Lung (tissue), 12 donors: ENCODE data around the gene TEKTIP1. TPM values are rescaled to one million over a fixed set of nuclear protein-coding genes. Genes with fewer than 3 reads are reported as not detected.

Experiments used
- ATAC-seq: fragments of 200-7000 bp; cut with Tn5 transposase; one replicate; pipeline ENCODE4 v1.9.1; 2020; ENCODE audit warnings: moderate number of reproducible peaks; ENCODE audit not compliant: insufficient read depth, low FRiP score
- DNase-seq, 3 donors: peaks; one replicate each; pipeline ENCODE4 v3.0.0-alpha.2; 2013 to 2017
- H3K27ac ChIP-seq, 2 donors: one replicate each; pipeline ENCODE4 v1.5.1; 2013; ENCODE audit warnings: mild to moderate bottlenecking in 2 of 2, moderate library complexity in 2 of 2, control low read depth in 1 of 2, inconsistent platforms in 1 of 2, low read depth in 1 of 2, low read length in 1 of 2
- H3K27me3 ChIP-seq, 3 donors: one replicate each; pipeline ENCODE4 v1.5.1; 2013; ENCODE audit warnings: low read length in 2 of 3; ENCODE audit not compliant: control insufficient read depth in 3 of 3, insufficient read depth in 3 of 3
- H3K36me3 ChIP-seq, 4 donors: one replicate each; pipeline ENCODE4 v1.5.1; 2013; ENCODE audit warnings: low read length in 4 of 4, mild to moderate bottlenecking in 1 of 4, moderate library complexity in 1 of 4; ENCODE audit not compliant: control insufficient read depth in 4 of 4, insufficient read depth in 4 of 4
- H3K4me1 ChIP-seq, 5 donors: one replicate each; pipeline ENCODE4 v1.5.1; 2013; ENCODE audit warnings: low read length in 5 of 5, mild to moderate bottlenecking in 2 of 5, moderate library complexity in 1 of 5; ENCODE audit not compliant: control insufficient read depth in 5 of 5, insufficient read depth in 5 of 5
- H3K4me3 ChIP-seq: one replicate; pipeline ENCODE4 v1.5.1; 2013; ENCODE audit warnings: mild to moderate bottlenecking, control low read depth, moderate library complexity
- H3K9ac ChIP-seq, 2 donors: one replicate each; pipeline ENCODE4 v1.5.1; 2013; ENCODE audit warnings: low read length in 2 of 2, control low read depth in 1 of 2; ENCODE audit not compliant: insufficient read depth in 1 of 2
- H3K9me3 ChIP-seq, 4 donors: one replicate each; pipeline ENCODE4 v1.5.1; 2013; ENCODE audit warnings: low read length in 3 of 4, mild to moderate bottlenecking in 1 of 4, moderate library complexity in 1 of 4; ENCODE audit not compliant: control insufficient read depth in 4 of 4, insufficient read depth in 3 of 4
- WGBS, 2 donors: extraction: QIAGEN DNeasy Blood & Tissue Kit; methylation state at CpG; one replicate each; pipeline ENCODE4 v1.1.7; 2013; 5-methylcytosine and 5-hydroxymethylcytosine counted together
- polyA plus RNA-seq, 2 donors: library from polyadenylated mRNA; stranded (reverse); fragments of 200-250 nt; gene quantifications; one replicate each; pipeline ENCODE4 v1.2.1, GENCODE V29; 2013
- total RNA-seq, 2 donors: library from RNA; depleted of rRNA in 1 of 2; stranded (reverse); fragments of >200 nt in 1 of 2; gene quantifications; one replicate each; pipeline ENCODE4 v1.2.1, GENCODE V29; 2014 to 2021
- TF ChIP-seq, protein P1 (sequence below): IDR thresholded peaks from 2 replicates; pipeline ENCODE4 v1.5.1; 2012; ENCODE audit warnings: mild to moderate bottlenecking; ENCODE audit errors: control extremely low read depth, extremely low read depth
- donor health status: control.
- donor health status: control.
- donor health status: Bipolar disorder and iron deficiency.
- donor health status: healthy.
- donor health status: DM: yes; HTN: yes; CAD: no.

TEKTIP1 gene
- total and polyA plus RNA-seq, 4 donors = 0.20 to 5.8 (median 0.91) TPM

DNA sequence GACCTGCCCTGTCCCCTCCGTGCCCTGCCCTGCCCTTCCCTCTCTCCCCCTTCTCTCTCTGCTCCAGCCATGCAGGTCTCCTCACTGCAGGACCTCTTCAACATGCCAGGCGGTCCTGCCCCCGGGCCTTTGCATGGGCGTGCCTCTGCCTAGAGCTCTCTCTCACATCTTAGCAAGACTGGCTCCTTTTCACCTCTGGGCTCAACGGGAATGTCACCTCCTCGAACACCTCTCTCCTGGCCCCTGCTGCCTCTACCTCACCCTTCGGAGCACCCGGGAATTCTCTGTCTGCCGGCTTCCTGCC lies 12.8 kb downstream of the TEKTIP1 start:
- Histone ChIP-seq H3K36me3 (peaks cover 0 to 22% (median 2%) of the 10 kb centered on the region in 4 donors), H3K27ac (no peak overlapping the region), H3K27me3 (no peaks in the 10 kb centered on the region), H3K4me3 (no peak overlapping the region), H3K9ac (no peak overlapping the region), H3K9me3 (no peaks in the 10 kb centered on the region), H3K4me1 (peaks cover 0 to 17% (median 0%) of the 10 kb centered on the region in 5 donors)
- TF ChIP-seq, protein P1, sequence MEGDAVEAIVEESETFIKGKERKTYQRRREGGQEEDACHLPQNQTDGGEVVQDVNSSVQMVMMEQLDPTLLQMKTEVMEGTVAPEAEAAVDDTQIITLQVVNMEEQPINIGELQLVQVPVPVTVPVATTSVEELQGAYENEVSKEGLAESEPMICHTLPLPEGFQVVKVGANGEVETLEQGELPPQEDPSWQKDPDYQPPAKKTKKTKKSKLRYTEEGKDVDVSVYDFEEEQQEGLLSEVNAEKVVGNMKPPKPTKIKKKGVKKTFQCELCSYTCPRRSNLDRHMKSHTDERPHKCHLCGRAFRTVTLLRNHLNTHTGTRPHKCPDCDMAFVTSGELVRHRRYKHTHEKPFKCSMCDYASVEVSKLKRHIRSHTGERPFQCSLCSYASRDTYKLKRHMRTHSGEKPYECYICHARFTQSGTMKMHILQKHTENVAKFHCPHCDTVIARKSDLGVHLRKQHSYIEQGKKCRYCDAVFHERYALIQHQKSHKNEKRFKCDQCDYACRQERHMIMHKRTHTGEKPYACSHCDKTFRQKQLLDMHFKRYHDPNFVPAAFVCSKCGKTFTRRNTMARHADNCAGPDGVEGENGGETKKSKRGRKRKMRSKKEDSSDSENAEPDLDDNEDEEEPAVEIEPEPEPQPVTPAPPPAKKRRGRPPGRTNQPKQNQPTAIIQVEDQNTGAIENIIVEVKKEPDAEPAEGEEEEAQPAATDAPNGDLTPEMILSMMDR = no peak
- DNase-seq = no peak
- ATAC-seq = no peak
- 77 to 83% methylated on average over 9 of the region's 9 CpGs for WGBS, 2 donors

DNA sequence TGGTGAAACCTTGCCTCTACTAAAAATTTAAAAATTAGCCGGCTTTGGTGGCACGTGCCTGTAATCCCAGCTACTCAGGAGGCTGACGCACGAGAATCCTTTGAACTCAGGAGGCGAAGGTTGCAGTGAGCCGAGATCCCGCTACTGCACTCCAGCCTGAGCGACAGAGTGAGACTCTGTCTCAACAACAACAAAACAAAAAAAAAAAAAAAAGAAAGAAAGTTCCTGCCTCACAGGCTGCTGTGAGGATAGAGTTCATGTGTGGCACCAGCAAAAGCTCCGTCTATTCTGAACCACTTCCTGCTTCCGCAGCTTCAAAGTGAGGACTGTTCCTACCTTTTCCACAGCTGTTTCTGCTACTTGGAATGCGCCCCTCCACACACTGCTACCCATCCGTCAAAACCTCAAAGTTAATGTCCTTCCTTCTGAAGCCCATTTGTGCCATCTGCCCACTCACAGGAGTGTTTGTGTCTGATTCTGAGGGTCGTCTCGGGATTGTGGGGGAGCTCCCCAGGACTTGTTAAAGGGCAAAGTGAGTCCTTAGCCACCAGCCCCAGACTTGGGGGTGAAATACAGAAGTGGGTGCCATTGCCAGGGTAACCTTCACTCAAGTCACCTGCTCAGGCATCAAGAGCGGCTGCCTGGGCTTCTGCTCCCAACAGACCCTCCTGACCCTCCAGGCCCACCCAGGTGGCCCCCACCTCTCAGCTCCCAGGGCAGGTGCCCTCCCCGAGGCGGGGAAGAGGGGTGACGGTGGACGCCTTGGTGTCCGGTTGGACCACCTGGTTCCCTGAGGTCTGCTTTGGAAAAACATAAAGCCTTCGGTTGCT lies 15.5 kb downstream of the TEKTIP1 start:
- Histone ChIP-seq H3K9ac (no peak overlapping the region), H3K9me3 (no peaks in the 10 kb centered on the region), H3K27ac (peak overlapping the region in 1 of 2 donors; percentile 21), H3K4me1 (peaks cover 0 to 17% (median 0%) of the 10 kb centered on the region in 5 donors), H3K4me3 (no peak overlapping the region), H3K36me3 (peaks cover 0 to 4% (median 0%) of the 10 kb centered on the region in 4 donors), H3K27me3 (no peaks in the 10 kb centered on the region)
- TF ChIP-seq, protein P1 = no peak
- no peak for DNase-seq
- ATAC-seq = no peak
- 54 to 64% methylated on average over 21 of the region's 21 CpGs for WGBS, 2 donors

DNA sequence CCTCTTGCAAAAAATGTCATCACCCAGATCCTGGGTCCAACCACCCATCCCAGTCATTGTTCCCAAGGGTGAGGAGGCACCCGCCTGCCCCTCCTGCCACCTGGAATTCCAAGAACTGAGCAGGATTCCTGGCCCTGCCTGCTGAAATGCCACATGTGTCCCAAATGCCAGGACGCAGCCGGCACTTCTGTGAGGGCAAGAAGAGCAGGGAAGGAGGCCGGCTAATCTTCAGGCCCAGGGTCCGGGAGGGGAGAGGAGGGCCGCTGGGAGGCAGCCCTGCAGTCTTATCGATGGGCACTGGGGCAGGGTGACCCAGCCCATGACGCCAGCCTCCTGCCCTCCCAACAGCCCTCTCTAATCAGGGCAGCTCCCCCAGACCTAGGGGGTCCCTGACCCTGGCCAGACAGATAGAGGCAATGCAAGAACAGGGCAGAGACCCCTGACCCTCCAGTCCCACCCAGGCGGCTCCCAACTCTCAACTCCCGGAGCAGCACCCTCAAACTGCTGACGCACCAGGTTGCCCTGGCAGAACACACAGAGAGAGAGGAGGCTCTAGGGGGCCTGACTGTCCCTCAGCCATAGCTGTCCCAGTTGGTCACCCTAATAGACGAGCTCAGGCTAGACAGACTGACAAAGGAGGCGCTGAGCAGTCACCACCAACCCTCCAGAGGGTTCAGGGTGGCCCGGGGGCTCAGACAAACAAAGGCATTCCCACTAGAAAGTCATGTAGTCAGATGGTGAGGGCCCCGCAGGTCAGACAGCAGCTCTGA lies 16.9 kb downstream of the TEKTIP1 start:
- Histone ChIP-seq H3K9me3 (no peaks in the 10 kb centered on the region), H3K27me3 (no peaks in the 10 kb centered on the region), H3K4me3 (peak overlapping the region; percentile 93), H3K4me1 (peaks cover 0 to 17% (median 0%) of the 10 kb centered on the region in 5 donors), H3K9ac (no peak overlapping the region), H3K36me3 (peaks cover 0 to under 1% (median 0%) of the 10 kb centered on the region in 4 donors), H3K27ac (peak overlapping the region in 1 of 2 donors; percentile 20)
- WGBS, 2 donors = 73 to 78% methylated on average over 15 of the region's 15 CpGs
- ATAC-seq = no peak
- DNase-seq = no peak
- TF ChIP-seq, protein P1 = no peak
